Stimulated activated CD8-positive, alpha-beta memory T cell treated with anti-CD3 and anti-CD28 coated beads, Interleukin-15, amount 100 ng/mL, for 24 hours (primary cell): Measurements from ENCODE around the gene HS3ST2.
"Not testable (repeated sequence)": the region's sequence is repeated elsewhere in the genome, so short reads cannot be mapped to it uniquely, and the experiment has no call there.

Experiments used
- DNase-seq: peaks from one replicate; pipeline ENCODE4 v3.0.0-alpha.2; 2020; ENCODE audit warnings: low read depth

HS3ST2 gene

GRCh38 chr16:22933173-22933572, 119.2 kb downstream of the HS3ST2 start:
- DNase-seq, result no peak

DNA sequence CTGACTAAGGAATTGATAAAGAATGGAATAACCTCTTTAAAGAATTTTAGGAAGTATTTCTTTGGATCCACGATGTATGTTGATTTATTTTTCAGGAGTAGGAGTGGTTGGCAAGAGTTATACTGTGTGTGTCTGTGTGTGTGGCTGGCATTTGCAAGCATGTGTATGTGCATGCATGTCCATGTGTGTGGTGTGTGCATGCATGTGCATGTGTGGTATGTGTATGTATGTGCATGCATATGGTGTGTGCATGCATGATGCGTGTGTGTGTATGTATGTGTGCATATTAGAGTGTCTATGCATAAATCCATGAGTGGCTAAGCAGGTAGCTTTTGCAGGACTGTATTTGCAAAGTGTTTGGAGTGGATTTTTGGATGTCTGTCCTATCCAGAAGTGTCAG, 120.8 kb downstream of the HS3ST2 start:
- DNase-seq, result no peak

- DNase-seq, result no peak
These were observed 123.2 kb downstream of the HS3ST2 start for GRCh38 chr16:22937169-22937568.

DNA sequence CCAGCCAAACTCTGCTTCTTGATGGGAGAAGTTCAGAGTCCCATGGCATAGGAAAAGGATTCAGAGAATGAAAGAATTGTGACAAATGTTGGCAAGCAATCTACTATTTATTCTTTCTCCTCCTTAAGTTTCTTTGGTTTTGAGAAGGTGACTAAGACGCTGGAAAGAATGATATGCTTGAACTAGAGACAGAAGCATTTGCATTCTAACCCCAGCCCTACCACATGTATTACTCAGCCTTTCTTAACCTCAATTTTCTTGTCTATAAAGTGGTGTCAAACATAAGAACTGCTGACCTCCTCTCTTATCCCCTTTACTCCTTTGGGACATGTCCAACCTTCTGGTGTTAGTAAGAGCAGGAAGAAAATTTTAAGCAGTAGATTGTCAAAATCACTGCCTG, 124.7 kb downstream of the HS3ST2 start:
- DNase-seq, result no peak

DNA sequence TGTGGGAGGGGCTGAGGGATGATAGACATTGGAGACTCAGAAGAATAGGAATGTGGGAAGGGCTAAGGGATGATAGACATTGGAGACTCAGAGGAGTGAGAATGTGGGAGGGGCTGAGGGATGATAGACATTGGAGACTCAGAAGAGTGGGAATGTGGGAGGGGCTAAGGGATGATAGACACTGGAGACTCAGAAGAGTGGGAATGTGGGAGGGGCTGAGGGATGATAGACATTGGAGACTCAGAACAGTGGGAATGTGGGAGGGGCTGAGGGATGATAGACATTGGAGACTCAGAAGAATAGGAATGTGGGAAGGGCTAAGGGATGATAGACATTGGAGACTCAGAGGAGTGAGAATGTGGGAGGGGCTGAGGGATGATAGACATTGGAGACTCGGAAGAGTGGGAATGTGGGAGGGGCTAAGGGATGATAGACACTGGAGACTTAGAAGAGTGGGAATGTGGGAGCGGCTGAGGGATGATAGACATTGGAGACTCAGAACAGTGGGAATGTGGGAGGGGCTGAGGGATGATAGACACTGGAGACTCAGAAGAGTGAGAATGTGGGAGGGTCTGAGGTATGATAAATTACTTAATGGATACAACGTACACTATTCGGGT, 125.9 kb downstream of the HS3ST2 start:
- not testable (repeated sequence) for DNase-seq

- DNase-seq, result no peak
These were observed 128.1 kb downstream of the HS3ST2 start for GRCh38 chr16:22941970-22942501.

DNA sequence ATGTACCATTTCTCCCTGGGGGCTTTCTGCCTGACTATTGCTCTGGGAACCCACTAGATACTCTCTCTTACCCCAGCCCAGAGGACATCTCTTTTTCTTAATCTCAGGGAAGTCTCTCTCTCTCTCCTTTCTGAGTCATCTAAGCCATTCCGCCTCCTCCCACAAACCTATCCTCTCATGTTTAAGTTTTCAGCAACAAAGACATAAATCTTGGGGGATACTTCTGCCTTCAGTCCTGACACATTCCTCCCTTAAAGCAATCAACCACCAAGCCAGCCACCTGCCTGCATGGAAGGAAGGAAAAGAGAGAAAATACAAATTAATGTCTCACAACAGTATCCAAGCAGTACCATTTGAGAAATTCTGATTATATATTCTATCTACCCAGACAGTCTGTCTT, 128.8 kb downstream of the HS3ST2 start:
- no peak for DNase-seq

DNA sequence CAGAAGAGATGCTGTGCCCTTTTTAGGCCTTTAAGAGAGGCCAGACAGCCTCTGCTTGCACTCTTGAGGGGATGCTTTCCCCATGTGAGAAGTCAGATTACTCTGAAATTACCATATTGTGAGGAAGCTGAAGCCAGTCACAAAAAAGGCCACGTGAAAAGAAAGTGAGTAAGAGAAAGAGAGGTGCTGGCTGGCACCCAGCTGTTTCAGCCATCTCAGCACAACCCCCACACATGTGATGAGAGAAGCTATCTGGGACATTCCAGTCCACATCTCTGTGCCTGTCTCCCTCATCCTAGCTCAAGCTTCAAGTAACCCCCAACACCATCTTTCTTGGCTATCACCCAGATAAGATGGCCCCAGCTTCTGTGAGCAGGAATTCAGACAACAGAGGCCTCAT, 131.4 kb downstream of the HS3ST2 start:
- no peak for DNase-seq

- no peak for DNase-seq
These were observed 132.5 kb downstream of the HS3ST2 start for GRCh38 chr16:22946433-22946832.

- no peak for DNase-seq
These were observed 134.2 kb downstream of the HS3ST2 start for GRCh38 chr16:22948058-22948602.

DNA sequence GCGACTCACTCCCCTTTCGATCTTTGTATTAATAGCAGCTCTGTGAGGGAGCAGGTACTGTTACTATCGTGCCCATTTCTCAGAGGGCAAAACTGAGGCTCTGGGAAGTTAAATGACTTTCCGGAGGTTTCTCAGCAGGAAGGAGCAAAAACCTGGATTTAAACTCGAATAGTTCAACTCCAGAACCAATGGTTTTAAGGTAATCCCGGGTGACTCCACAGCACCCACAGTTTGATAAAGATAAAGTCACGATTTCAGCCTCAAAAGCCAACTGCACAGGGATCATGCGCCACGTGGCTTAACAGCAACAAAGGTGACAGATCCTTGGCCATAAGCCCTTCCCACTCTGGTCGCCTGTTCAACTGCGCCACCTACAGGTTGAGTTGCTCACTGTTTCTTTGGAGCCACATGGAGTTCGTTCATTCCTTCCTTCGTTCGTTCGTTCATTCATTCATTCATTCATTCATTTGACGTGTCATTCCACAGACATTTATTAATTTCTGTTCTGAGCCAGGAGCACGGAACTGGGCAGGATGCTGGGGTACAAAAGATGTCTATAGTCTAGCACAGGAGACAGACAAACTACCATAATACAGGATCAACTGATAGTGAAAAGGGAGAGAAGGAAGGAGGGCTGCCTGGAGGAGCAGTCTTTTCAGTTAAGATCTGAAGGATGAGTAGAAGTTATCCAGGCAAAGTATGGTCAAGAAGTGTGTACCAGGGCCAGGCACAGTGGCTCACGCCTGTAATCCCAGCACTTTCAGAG, 134.8 kb downstream of the HS3ST2 start:
- no peak for DNase-seq

GRCh38 chr16:22955461-22956070, 141.6 kb downstream of the HS3ST2 start:
- DNase-seq, result no peak

DNA sequence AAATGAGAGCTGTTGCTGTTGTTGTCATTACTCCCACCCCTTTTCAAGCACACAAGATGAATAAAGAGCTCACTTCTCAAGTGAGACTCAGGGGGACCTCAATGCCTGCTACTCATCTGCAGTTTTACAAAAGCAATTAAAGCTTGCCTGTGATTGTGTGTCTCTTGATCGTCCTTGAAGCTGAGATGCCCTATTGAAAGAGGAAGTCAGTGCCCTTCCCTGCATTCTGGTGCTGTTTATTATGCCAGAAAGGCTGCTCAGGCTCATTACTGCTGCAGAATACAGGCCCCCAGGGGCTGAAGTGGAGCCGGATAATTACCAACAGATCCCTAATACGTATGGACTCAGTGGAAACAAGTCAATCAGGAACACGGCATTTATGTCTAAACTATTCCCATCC, 147.2 kb downstream of the HS3ST2 start:
- DNase-seq, result no peak

GRCh38 chr16:22962905-22963304, 148.9 kb downstream of the HS3ST2 start:
- DNase-seq, result no peak
